ENCODE measurements around the gene TECPR1.

Gene TECPR1

GRCh38 chr7:98217623-98218582 lies 34.1 kb downstream of the TECPR1 start:
- Histone ChIP-seq H3K27me3 (ENCODE audit: insufficient read depth, insufficient read length) (no peaks in the 10 kb centered on the region), H3K4me1 (ENCODE audit: insufficient read depth, insufficient read length) (no peaks in the 10 kb centered on the region), H3K36me3 (ENCODE audit: insufficient read depth, insufficient read length, low read length) (no peaks in the 10 kb centered on the region), H3K9ac (ENCODE audit: insufficient read length, low read depth) (no peak overlapping the region), H3K4me3 (ENCODE audit: insufficient read length, low read depth) (no peak overlapping the region), H3K9me3 (ENCODE audit: insufficient read depth, low read length) (no peaks in the 10 kb centered on the region)
- DNase-seq (ENCODE audit: low read depth, low spot score): no peak
- TF ChIP-seq YY1 (IDR thresholded peaks at IDR 0.05; ENCODE audit: insufficient read depth, insufficient read length) (no peak), ZNF274 (IDR thresholded peaks at IDR 0.05; ENCODE audit: low read depth, low read length) (no peak), SUZ12 (IDR thresholded peaks at IDR 0.05; ENCODE audit: extremely low read depth, insufficient read depth, insufficient read length) (no peak)

- Histone ChIP-seq H3K9me3 (ENCODE audit: insufficient read depth, low read length) (no peaks in the 10 kb centered on the region), H3K4me3 (ENCODE audit: insufficient read length, low read depth) (no peak overlapping the region), H3K9ac (ENCODE audit: insufficient read length, low read depth) (no peak overlapping the region), H3K36me3 (ENCODE audit: insufficient read depth, insufficient read length, low read length) (no peaks in the 10 kb centered on the region), H3K27me3 (ENCODE audit: insufficient read depth, insufficient read length) (no peaks in the 10 kb centered on the region), H3K4me1 (ENCODE audit: insufficient read depth, insufficient read length) (peaks cover 3% of the 10 kb centered on the region)
- DNase-seq (ENCODE audit: low read depth, low spot score): no peak
- TF ChIP-seq SUZ12 (IDR thresholded peaks at IDR 0.05; ENCODE audit: extremely low read depth, insufficient read depth, insufficient read length) (no peak), YY1 (IDR thresholded peaks at IDR 0.05; ENCODE audit: insufficient read depth, insufficient read length) (no peak), ZNF274 (IDR thresholded peaks at IDR 0.05; ENCODE audit: low read depth, low read length) (no peak)
Observed at GRCh38 chr7:98216941-98217622, 35.0 kb downstream of the TECPR1 start.

- TF ChIP-seq YY1 (IDR thresholded peaks at IDR 0.05; ENCODE audit: insufficient read depth, insufficient read length) (no peak), ZNF274 (IDR thresholded peaks at IDR 0.05; ENCODE audit: low read depth, low read length) (no peak), SUZ12 (IDR thresholded peaks at IDR 0.05; ENCODE audit: extremely low read depth, insufficient read depth, insufficient read length) (no peak)
- Histone ChIP-seq H3K9ac (ENCODE audit: insufficient read length, low read depth) (no peak overlapping the region), H3K27me3 (ENCODE audit: insufficient read depth, insufficient read length) (no peaks in the 10 kb centered on the region), H3K9me3 (ENCODE audit: insufficient read depth, low read length) (no peaks in the 10 kb centered on the region), H3K4me1 (ENCODE audit: insufficient read depth, insufficient read length) (peaks cover 3% of the 10 kb centered on the region), H3K36me3 (ENCODE audit: insufficient read depth, insufficient read length, low read length) (no peaks in the 10 kb centered on the region), H3K4me3 (ENCODE audit: insufficient read length, low read depth) (no peak overlapping the region)
- no peak for DNase-seq (ENCODE audit: low read depth, low spot score)
Observed at GRCh38 chr7:98215561-98216495, 36.2 kb downstream of the TECPR1 start.

GRCh38 chr7:98214811-98215321 lies 37.2 kb downstream of the TECPR1 start:
- DNase-seq (ENCODE audit: low read depth, low spot score): no peak
- no peaks in the 10 kb centered on the region for H3K9me3 ChIP-seq (ENCODE audit: insufficient read depth, low read length)
- H3K9ac ChIP-seq (ENCODE audit: insufficient read length, low read depth): no peak overlapping the region
- H3K27me3 ChIP-seq (ENCODE audit: insufficient read depth, insufficient read length): no peaks in the 10 kb centered on the region
- H3K4me3 ChIP-seq (ENCODE audit: insufficient read length, low read depth): no peak overlapping the region
- TF ChIP-seq ZNF274 (IDR thresholded peaks at IDR 0.05; ENCODE audit: low read depth, low read length): no peak
- no peak for TF ChIP-seq YY1 (IDR thresholded peaks at IDR 0.05; ENCODE audit: insufficient read depth, insufficient read length)
- TF ChIP-seq SUZ12 (IDR thresholded peaks at IDR 0.05; ENCODE audit: extremely low read depth, insufficient read depth, insufficient read length): no peak
- peaks cover 3% of the 10 kb centered on the region for H3K4me1 ChIP-seq (ENCODE audit: insufficient read depth, insufficient read length)
- no peaks in the 10 kb centered on the region for H3K36me3 ChIP-seq (ENCODE audit: insufficient read depth, insufficient read length, low read length)

GRCh38 chr7:98213888-98214810 lies 37.9 kb downstream of the TECPR1 start:
- H3K9ac ChIP-seq (ENCODE audit: insufficient read length, low read depth): no peak overlapping the region

More at GRCh38 chr7:98213888-98214810, 37.9 kb downstream of the TECPR1 start:
- no peak for TF ChIP-seq ZNF274 (IDR thresholded peaks at IDR 0.05; ENCODE audit: low read depth, low read length)
- TF ChIP-seq SUZ12 (IDR thresholded peaks at IDR 0.05; ENCODE audit: extremely low read depth, insufficient read depth, insufficient read length): no peak
- TF ChIP-seq YY1 (IDR thresholded peaks at IDR 0.05; ENCODE audit: insufficient read depth, insufficient read length): no peak
- DNase-seq (ENCODE audit: low read depth, low spot score): no peak
- Histone ChIP-seq H3K9me3 (ENCODE audit: insufficient read depth, low read length) (no peaks in the 10 kb centered on the region), H3K4me3 (ENCODE audit: insufficient read length, low read depth) (no peak overlapping the region), H3K36me3 (ENCODE audit: insufficient read depth, insufficient read length, low read length) (no peaks in the 10 kb centered on the region), H3K4me1 (ENCODE audit: insufficient read depth, insufficient read length) (peaks cover 3% of the 10 kb centered on the region), H3K27me3 (ENCODE audit: insufficient read depth, insufficient read length) (no peaks in the 10 kb centered on the region)

Measured in NT2/D1 (cell line).